ENCODE data around the gene ADAMTS19.
"Not testable (repeated sequence)": the region's sequence is repeated elsewhere in the genome, so short reads cannot be mapped to it uniquely, and the experiment has no call there.

Gene ADAMTS19

DNA sequence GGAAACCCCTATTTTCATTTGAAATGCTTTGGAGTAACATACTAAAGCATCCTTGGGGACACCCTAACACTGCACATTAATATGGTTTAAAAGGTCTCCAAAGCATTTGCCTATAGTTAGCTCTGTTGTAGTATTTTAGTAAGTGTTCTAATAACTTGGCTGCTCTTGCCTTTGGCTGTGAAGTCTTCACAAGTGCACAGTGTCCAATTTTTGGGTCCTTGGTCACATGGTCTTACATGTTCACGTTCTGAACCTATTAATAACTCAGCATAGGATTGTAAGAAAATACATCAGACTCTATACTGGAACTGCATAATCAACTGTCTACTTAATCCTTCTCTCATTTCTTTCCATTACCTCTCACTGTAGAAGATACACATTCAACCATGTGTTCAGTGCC lies 17.4 kb downstream of the ADAMTS19 start:
- no peak for DNase-seq (ENCODE audit: low spot score)

GRCh38 chr5:129481161-129481560 lies 21.1 kb downstream of the ADAMTS19 start:
- DNase-seq (ENCODE audit: low spot score): no peak

DNA sequence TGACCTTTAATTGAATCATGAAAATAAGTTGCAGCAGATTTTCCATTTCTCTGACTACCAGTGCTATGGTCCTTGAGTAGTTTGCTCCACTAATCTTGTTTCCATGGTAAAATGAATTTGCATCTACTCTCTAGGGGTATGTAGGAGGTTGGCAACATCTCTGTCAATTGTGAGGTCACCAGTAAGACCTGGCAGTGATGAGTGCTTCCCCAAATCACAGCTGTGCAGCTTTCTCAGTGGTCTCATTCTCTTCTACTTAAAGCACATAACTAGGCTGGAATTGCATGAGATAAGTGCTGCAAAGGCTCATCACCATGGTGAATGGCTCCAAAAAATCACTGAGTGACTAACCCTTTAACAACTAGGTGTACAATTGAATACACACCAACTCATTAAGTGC lies 36.3 kb downstream of the ADAMTS19 start:
- DNase-seq (ENCODE audit: low spot score): no peak

DNA sequence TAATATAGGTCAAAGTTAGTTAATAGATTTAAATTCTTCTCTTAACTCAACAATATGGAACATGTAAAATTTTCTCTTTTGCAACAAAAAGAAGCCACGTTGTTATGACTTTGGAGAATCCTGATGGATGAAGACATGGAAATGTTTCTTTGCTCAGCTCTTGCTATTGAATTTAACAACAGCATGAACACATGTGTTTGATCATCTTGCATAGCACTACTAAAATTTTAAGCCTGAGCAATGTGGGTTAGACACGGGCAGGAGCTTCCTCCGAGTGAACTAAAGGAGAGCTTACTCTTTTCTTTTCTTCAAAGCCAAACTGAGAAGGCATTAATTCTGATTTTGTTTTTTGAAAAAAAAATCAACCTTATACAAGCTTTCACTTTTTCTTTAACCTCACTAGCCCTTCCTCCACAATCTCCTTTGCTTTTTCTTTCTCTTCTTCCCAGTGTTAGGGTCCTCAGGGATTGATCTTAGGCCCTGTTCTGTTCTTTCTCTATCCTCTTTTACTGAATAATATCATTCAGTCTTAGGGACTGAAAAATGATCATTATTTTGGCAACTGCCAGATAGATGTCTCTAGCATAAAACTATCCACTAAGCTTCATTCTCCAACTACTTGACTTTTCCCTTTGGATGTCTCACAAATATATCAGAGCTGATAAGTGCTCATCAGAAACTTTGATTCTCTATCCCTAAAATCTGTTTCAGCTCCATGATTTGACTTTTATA lies 36.9 kb downstream of the ADAMTS19 start:
- DNase-seq (ENCODE audit: low spot score): no peak

DNA sequence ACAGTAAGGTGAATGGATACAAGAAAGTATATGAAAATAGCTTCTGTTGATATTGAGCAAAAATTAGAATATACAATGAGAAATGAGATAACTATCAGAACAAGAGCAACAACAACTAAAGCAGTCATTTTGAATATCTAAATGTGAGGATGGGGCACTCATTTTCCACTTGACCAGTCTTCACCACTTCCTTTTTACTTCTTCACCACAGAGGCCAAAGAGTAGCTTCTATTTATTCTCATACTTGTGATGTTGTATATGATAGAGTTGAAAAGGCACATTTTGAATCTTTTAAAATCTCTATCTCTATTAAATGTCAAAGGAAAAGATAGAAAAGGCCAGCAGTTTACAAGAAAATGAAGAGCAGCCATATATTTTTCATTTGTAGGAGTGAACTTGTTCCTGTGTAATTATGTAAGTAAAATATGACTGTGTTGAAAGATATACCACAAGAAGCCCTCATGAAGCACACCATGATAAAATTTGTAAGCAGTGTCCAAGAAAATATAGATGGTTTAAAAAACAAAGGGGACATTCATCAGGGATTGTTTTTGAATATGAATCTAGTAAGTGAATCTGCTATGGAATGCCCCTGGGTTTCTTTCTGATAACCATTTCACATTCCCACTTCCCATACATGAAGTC lies 39.2 kb downstream of the ADAMTS19 start:
- DNase-seq (ENCODE audit: low spot score): no peak

DNA sequence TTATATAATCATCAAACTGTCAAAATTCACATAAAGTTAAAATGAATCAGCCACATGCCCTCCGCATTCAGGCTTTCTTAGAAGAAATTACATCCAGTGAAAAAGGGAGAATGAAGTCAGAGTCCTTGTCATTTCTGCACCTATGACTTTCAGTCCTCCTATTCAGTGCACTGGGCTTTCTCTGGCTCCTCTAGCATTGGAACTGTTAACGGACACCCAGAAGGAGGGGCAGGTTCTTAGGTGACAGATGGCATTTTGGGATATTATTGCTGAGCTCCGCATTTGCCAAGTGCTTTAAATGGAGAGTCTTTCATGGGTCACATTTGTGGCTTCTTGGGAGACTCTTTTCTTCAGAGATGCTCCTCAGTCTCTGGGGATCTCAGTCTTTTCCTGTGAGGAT lies 40.0 kb downstream of the ADAMTS19 start:
- no peak for DNase-seq (ENCODE audit: low spot score)

DNA sequence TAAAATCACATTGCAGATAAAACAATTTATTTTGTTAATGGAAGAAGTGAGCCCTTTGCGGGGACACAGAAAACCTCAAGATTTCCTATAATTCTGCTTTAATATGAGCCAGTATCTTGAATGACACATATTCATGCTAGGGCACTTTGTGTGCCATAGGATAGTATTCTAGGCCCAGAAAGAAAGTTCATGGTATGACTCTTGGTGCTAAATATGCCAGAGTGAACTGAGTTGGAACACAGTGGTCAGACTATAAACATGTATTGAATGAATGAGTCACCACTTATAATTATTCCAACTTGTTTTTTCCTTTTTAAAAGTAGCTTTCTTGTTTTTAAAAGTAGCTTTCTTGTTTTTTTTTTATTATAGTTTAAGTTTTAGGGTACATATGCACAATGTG lies 46.0 kb downstream of the ADAMTS19 start:
- DNase-seq (ENCODE audit: low spot score): no peak

GRCh38 chr5:129506950-129507349 lies 46.9 kb downstream of the ADAMTS19 start:
- DNase-seq (ENCODE audit: low spot score): no peak

- no peak for DNase-seq (ENCODE audit: low spot score)
These were observed 47.4 kb downstream of the ADAMTS19 start for GRCh38 chr5:129507527-129507926.

GRCh38 chr5:129508606-129509005 lies 48.5 kb downstream of the ADAMTS19 start:
- no peak for DNase-seq (ENCODE audit: low spot score)

GRCh38 chr5:129509363-129509975 lies 49.4 kb downstream of the ADAMTS19 start:
- no peak for DNase-seq (ENCODE audit: low spot score)

DNA sequence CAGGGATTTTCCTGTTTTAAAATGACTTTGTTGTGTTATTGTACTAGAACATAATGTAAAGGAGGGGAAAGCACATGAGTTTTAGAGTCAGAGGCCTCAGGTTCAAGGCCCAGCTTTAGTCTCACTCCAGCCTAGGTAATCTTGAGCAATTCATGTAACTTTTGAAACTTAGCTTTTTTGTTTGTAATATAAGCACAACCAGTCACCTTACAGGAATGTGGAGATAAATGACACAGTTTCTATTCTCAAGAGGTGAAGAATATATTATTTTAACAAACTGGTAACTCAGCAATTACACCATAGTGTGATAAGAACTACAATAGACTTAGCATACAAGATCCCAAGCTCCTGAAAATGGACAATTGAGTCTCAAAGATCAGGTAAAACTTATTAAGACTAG lies 51.2 kb downstream of the ADAMTS19 start:
- DNase-seq (ENCODE audit: low spot score): no peak

DNA sequence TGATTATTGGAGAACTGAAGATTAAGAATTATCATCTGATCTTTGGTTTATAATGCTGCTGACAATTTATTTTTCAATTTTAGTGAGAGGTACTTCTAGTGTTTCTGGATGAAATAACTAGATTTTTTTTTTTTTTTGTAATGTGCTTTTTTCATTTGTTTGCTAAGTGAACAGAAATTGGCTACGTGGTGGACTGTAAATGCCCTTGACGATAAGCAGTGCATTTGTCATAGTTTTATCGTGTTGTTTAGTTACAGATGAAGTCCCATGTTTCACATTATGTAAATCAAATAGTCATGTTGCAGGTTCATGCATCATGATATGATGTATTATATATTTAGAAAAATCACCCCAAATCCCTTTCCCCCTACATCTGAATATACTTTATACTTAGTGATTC lies 81.0 kb downstream of the ADAMTS19 start:
- DNase-seq (ENCODE audit: low spot score): no peak

DNA sequence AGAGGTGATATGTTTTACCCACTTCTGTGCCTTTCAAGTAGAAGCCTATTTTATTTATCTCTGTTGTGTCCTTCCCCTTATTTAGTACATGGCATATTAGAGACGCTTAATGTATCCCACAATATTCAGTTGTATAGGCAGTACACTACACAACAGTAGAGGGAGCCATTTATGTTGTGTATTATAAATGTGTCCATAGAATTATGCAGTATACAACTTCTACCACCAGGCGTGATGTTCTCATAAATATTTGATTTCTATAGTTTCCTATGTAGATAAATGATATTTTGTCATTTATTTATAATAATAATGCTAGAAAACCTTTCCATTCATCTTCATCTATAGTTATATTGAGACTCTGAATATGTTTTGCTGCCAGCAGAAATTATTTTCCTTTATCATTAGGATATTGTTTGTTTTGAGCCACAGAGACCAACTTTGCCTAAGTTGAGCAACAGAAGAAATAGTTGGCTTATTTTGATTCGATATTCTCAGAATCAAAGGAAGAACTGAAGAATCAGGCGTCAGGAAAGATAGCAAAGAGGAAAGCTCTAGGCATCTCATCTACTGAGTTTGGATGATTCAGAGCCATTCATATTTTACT lies 81.7 kb downstream of the ADAMTS19 start:
- DNase-seq (ENCODE audit: low spot score): peak; percentile 19

- DNase-seq (ENCODE audit: low spot score): no peak
These were observed 87.0 kb downstream of the ADAMTS19 start for GRCh38 chr5:129547137-129547536.

GRCh38 chr5:129554134-129554904 lies 94.2 kb downstream of the ADAMTS19 start:
- no peak for DNase-seq (ENCODE audit: low spot score)

DNA sequence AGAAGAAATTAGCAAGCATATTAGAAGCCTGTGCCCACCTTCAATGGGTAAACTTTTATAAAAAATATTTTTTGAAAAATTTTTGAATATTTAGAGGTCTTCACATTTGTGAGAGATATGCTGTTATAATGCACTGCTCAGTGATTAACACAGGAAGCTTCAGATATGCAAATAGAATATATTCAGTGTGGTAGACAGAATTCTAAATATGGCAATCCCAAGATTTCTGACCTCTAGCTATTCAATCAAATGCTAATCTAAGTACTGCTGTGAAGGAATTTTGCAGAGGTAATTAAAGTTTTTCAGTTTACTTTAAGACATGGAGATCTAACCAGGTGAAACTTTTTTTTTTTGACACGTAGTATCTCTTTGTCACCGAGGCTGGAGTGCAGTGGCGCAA lies 103.5 kb downstream of the ADAMTS19 start:
- no peak for DNase-seq (ENCODE audit: low spot score)

DNA sequence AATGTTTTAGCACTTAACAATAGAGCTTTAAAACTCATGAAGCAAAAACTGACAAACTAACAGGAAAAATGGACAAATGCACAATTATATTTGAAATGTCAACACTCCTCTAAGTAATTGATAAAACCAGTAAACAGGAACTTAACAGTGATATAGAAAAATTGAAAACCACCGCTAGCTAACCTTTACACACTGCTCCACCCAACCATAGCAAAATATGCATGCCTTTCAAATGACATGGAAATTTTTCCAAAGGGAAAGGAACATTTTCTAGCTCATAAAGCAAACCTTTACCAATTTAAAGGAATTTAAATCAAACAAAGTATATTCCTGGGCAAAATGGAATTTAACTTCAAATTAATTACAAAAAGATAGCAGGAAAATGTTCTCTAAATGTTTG lies 109.2 kb downstream of the ADAMTS19 start:
- DNase-seq (ENCODE audit: low spot score): no peak

GRCh38 chr5:129572060-129572459 lies 112.0 kb downstream of the ADAMTS19 start:
- DNase-seq (ENCODE audit: low spot score): no peak

- not testable (repeated sequence) for DNase-seq (ENCODE audit: low spot score)
These were observed 124.4 kb downstream of the ADAMTS19 start for GRCh38 chr5:129584496-129584895.

DNA sequence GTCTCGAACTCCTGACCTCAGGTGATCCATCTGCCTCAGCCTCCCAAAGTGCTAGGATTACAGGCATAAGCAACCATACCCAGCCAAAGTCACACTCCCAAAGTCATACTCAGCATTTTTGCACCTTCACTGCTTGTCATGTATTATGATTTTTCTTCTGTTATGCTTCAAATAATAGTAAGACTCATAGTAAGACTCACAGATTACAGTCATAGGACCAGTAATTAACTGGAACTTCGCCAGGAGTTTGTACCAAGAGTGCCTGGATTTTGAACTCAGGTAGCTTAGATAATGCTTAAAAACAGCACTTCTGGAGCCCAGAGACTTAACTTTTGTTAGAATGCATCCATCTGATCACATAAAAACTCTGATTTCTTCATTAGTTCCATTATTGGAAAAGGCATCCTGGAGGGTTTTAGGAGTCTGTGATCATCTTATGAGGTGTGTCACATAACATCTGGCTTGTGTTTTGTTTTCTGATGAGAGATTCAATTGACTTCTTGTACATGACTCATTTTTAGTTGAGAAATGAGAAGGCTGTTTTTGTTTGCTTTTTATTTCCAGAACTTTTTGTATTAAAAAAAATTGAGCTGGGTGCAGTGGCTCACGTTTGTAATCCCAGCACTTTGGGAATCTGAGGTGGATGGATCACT lies 131.5 kb downstream of the ADAMTS19 start:
- no peak for DNase-seq (ENCODE audit: low spot score)

DNA sequence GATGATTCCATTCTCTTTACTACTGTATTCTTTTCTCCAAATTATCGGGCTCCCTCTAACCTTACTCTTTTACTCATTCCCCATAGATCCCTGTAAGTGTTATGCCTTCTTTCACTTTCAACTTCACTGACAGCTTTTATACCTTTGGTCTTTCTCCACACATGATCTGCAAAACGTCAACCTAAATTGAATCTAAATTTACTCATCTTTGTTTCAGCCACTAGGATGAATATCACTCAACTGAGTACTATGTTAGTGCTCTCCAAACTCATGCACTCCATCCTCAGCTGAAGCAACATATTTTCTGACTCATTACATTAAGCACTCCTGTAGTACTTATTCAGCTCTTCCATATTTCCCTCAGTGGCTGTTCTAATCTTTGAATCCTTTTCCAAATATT lies 133.4 kb downstream of the ADAMTS19 start:
- no peak for DNase-seq (ENCODE audit: low spot score)

Measured in LoVo (cell line).